ENCODE data around the gene CDK15. TPM values are rescaled to one million over a fixed set of nuclear protein-coding genes. Genes with fewer than 3 reads are reported as not detected.

Gene CDK15
- polyA plus RNA-seq, 2 of the 4 experiments (the other 2 are of a cell fraction) = not detected

DNA sequence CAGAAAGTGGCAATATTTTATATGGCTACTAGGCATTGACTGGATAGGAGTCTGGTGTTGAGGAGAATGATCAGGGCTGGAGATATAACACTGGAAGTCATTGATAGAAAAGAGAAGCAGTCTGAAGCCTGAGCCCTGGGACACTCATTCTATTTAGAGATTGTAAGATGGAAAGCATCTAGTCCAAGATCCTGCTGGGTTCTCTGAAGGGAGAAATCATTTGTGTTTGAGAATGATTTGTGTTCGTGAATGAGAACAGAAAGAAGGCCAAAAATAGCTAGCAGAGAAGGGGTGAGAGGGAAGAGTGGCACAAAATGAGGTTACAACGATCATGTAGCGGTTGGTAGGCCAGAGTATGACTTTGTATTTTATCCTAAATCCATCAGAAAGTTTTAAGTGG lies 18.0 kb upstream of the CDK15 start:
- WGBS (ENCODE audit: missing lambda C conversion rate) = 59% methylated on average over 3 of the region's 3 CpGs
- CTCF ChIA-PET = interaction anchor here (0.6 to 2.4 kb wide), 3 partner anchors 9 to 1714 kb away, joined by 3 to 8 read pairs (median 5); no protein-coding TSS in a partner anchor
- H3K4me3 ChIP-seq = no peak overlapping the region
- no peak overlapping the region for H3K27ac ChIP-seq
- TF ChIP-seq ZC3H11A (IDR thresholded peaks at IDR 0.05) (no peak), RCOR1 (IDR thresholded peaks at IDR 0.05; ENCODE audit: low read depth, low read length) (no peak), JUNB (IDR thresholded peaks at IDR 0.05) (no peak), GATA3 (IDR thresholded peaks at IDR 0.05; ENCODE audit: borderline replicate concordance) (no peak), BHLHE40 (IDR thresholded peaks at IDR 0.05; ENCODE audit: low read depth, low read length) (no peak), ZNF302 (CRISPR knock-in tag; IDR thresholded peaks at IDR 0.05) (no peak), TFCP2L1 (CRISPR knock-in tag; IDR thresholded peaks at IDR 0.05) (no peak)
- TF ChIP-seq, protein P1, sequence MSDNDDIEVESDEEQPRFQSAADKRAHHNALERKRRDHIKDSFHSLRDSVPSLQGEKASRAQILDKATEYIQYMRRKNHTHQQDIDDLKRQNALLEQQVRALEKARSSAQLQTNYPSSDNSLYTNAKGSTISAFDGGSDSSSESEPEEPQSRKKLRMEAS (IDR thresholded peaks at IDR 0.05) = no peak
- POLR2A ChIA-PET = interaction anchor here (0.8 kb wide), 1 partner anchor 7 kb away, joined by 3 read pairs; the partner anchor contains the start of gene ALS2
- DNase-seq (ENCODE audit: low read depth in 1 of 2, low spot score in 1 of 2) = no peak
- no peak for FAIRE-seq
- H3K4me1 ChIP-seq = no peaks in the 10 kb centered on the region
- H3K4me2 ChIP-seq = no peak overlapping the region
- ATAC-seq = no peak
- no peaks in the 10 kb centered on the region for H3K9me3 ChIP-seq

DNA sequence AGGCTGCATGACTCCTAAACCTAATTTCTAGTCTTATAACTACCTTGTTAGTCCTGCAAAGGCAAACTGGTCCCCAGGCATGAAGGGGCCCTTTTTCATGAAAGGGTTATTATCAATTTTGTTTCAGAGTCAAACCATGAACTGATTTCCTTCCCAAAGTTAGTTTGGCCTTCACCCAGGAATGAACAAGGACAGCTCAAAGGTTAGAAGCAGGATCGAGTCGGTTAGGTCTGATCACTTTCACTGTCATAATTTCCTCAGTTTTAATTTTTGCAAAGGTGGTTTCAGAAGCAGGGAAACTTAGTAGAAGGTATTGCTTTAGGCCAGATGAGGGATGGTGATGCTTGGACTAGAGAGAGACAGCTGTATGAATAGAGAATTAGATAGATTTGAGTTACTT lies 16.9 kb upstream of the CDK15 start:
- no peaks in the 10 kb centered on the region for H3K9me3 ChIP-seq
- H3K4me3 ChIP-seq = no peak overlapping the region
- no peak for FAIRE-seq
- no peak overlapping the region for H3K27ac ChIP-seq
- no peak for ATAC-seq
- ChIA-PET POLR2A (no interaction called here), CTCF (interaction anchor here (2.4 kb wide), 1 partner anchor 389 kb away, joined by 8 read pairs; no protein-coding TSS in a partner anchor)
- TF ChIP-seq EHMT2 (IDR thresholded peaks at IDR 0.05; ENCODE audit: low read depth) (no peak), MYC (IDR thresholded peaks at IDR 0.05; ENCODE audit: borderline replicate concordance, low read length) (no peak), FOSB (CRISPR knock-in tag; IDR thresholded peaks at IDR 0.05) (no peak)
- TF ChIP-seq, protein P2, sequence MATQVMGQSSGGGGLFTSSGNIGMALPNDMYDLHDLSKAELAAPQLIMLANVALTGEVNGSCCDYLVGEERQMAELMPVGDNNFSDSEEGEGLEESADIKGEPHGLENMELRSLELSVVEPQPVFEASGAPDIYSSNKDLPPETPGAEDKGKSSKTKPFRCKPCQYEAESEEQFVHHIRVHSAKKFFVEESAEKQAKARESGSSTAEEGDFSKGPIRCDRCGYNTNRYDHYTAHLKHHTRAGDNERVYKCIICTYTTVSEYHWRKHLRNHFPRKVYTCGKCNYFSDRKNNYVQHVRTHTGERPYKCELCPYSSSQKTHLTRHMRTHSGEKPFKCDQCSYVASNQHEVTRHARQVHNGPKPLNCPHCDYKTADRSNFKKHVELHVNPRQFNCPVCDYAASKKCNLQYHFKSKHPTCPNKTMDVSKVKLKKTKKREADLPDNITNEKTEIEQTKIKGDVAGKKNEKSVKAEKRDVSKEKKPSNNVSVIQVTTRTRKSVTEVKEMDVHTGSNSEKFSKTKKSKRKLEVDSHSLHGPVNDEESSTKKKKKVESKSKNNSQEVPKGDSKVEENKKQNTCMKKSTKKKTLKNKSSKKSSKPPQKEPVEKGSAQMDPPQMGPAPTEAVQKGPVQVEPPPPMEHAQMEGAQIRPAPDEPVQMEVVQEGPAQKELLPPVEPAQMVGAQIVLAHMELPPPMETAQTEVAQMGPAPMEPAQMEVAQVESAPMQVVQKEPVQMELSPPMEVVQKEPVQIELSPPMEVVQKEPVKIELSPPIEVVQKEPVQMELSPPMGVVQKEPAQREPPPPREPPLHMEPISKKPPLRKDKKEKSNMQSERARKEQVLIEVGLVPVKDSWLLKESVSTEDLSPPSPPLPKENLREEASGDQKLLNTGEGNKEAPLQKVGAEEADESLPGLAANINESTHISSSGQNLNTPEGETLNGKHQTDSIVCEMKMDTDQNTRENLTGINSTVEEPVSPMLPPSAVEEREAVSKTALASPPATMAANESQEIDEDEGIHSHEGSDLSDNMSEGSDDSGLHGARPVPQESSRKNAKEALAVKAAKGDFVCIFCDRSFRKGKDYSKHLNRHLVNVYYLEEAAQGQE (IDR thresholded peaks at IDR 0.05) = no peak
- H3K4me2 ChIP-seq = no peak overlapping the region
- 31% methylated on average over 2 of the region's 2 CpGs for WGBS (ENCODE audit: missing lambda C conversion rate)
- DNase-seq (ENCODE audit: low read depth in 1 of 2, low spot score in 1 of 2) = no peak
- no peaks in the 10 kb centered on the region for H3K4me1 ChIP-seq

DNA sequence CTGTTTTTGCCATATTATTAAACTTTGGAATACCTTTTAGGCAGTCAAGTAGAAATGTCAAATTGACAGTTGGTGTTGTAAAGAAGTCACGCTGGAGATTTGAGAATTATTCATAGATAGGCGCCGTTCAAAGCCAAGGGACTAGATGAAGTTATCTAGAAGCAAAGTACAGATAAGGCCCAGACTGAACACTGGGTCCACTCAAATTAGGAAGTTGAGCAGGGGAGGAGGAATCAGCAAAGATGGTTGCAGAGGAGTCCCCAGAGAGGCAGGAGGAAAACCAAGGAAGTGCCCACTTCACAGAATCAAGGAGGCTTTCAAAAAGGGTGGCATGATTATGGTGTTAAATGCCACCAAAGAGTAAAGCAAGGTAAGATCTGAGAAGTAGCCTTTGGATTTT lies 16.0 kb upstream of the CDK15 start:
- FAIRE-seq = no peak
- ChIA-PET POLR2A (no interaction called here), CTCF (no interaction called here)
- TF ChIP-seq, protein P3, sequence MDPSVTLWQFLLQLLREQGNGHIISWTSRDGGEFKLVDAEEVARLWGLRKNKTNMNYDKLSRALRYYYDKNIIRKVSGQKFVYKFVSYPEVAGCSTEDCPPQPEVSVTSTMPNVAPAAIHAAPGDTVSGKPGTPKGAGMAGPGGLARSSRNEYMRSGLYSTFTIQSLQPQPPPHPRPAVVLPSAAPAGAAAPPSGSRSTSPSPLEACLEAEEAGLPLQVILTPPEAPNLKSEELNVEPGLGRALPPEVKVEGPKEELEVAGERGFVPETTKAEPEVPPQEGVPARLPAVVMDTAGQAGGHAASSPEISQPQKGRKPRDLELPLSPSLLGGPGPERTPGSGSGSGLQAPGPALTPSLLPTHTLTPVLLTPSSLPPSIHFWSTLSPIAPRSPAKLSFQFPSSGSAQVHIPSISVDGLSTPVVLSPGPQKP (IDR thresholded peaks at IDR 0.05; ENCODE audit: low read depth, low read length) = no peak
- TF ChIP-seq CEBPB (IDR thresholded peaks at IDR 0.05) (no peak), SMC3 (IDR thresholded peaks at IDR 0.05) (no peak), TFCP2L1 (CRISPR knock-in tag; IDR thresholded peaks at IDR 0.05) (no peak), JUNB (IDR thresholded peaks at IDR 0.05) (no peak), HOXB13 (CRISPR knock-in tag; IDR thresholded peaks at IDR 0.05; ENCODE audit: low read depth) (no peak)
- TF ChIP-seq, protein P2 (IDR thresholded peaks at IDR 0.05) = no peak
- no peak overlapping the region for H3K4me2 ChIP-seq
- WGBS (ENCODE audit: missing lambda C conversion rate) = 87% methylated on average over 3 of the region's 3 CpGs
- no peak overlapping the region for H3K27ac ChIP-seq
- H3K4me1 ChIP-seq = no peaks in the 10 kb centered on the region
- DNase-seq (ENCODE audit: low read depth in 1 of 2, low spot score in 1 of 2) = no peak
- H3K9me3 ChIP-seq = no peaks in the 10 kb centered on the region
- no peak overlapping the region for H3K4me3 ChIP-seq
- ATAC-seq = no peak

All from A549 (cell line).